Measurements from ENCODE around the gene SERTM1. TPM values are rescaled to one million over a fixed set of nuclear protein-coding genes. Genes with fewer than 3 reads are reported as not detected.

Gene SERTM1
- total and polyA plus RNA-seq, 10 of the 15 experiments (the other 5 are each of a cell fraction or from before 2014, with no cell fraction given), result not detected

- SMC1A ChIA-PET (ENCODE audit: uncharacterized antibody, unreplicated experiment), result no interaction called here
- no peak for ATAC-seq
- Histone ChIP-seq H4K20me1 (ENCODE audit: control insufficient read depth, insufficient read depth) (no peaks in the 10 kb centered on the region), H3K4me1 (ENCODE audit: control insufficient read depth, insufficient read depth, low read length) (no peaks in the 10 kb centered on the region), H3K4me3 (no peak overlapping the region), H3K9ac (ENCODE audit: control insufficient read depth, insufficient read depth, low read length) (no peak overlapping the region), H3K9me3 (replicated peaks; ENCODE audit: control insufficient read depth, insufficient read depth, low read length) (no peaks in the 10 kb centered on the region), H3K27me3 (replicated peaks in 1 of 2; ENCODE audit: control insufficient read depth in 2 of 2, insufficient read depth in 2 of 2, low read length in 1 of 2) (no peaks in the 10 kb centered on the region), H3K79me2 (ENCODE audit: control insufficient read depth, insufficient read depth, low read length) (no peaks in the 10 kb centered on the region), H3K27ac (ENCODE audit: control insufficient read depth, insufficient read depth) (no peak overlapping the region), H2AFZ (ENCODE audit: control insufficient read depth, low read depth, low read length) (no peak overlapping the region), H3K4me2 (ENCODE audit: control insufficient read depth, insufficient read depth) (no peak overlapping the region), H3K36me3 (ENCODE audit: control insufficient read depth in 2 of 2, insufficient read depth in 2 of 2, low read length in 1 of 2) (no peaks in the 10 kb centered on the region)
- TF ChIP-seq MEF2A (IDR thresholded peaks at IDR 0.05; ENCODE audit: insufficient read depth, low read depth, low read length) (no peak), MAX (IDR thresholded peaks at IDR 0.05; ENCODE audit: low read depth, low read length) (no peak), RUNX3 (IDR thresholded peaks at IDR 0.05; ENCODE audit: low read length) (no peak), E2F8 (IDR thresholded peaks at IDR 0.05; ENCODE audit: low read depth, partially characterized antibody) (no peak), SIX5 (IDR thresholded peaks at IDR 0.05; ENCODE audit: low read depth, low read length, severe bottlenecking) (no peak), ZNF207 (IDR thresholded peaks at IDR 0.05; ENCODE audit: borderline replicate concordance) (no peak), PAX5 (IDR thresholded peaks at IDR 0.05; ENCODE audit: borderline replicate concordance, low read depth, low read length) (no peak), LARP7 (IDR thresholded peaks at IDR 0.05) (no peak), EGR1 (IDR thresholded peaks at IDR 0.05; ENCODE audit: borderline replicate concordance in 1 of 2, low read depth in 2 of 2, low read length in 2 of 2) (no peak), PKNOX1 (IDR thresholded peaks at IDR 0.05) (no peak), RBBP5 (conservative IDR thresholded peaks at IDR 0.05) (no peak), HSF1 (IDR thresholded peaks at IDR 0.05; ENCODE audit: low read depth, low read length) (no peak), MTA3 (IDR thresholded peaks at IDR 0.05; ENCODE audit: borderline replicate concordance, low read length) (no peak)
- 28% methylated on average over 3 of the region's 3 CpGs for WGBS (ENCODE audit: insufficient coverage, insufficient replicate concordance, low lambda C conversion rate, missing lambda C conversion rate)
- no peak for DNase-seq (ENCODE audit: low read depth, low spot score)
- intact Hi-C loops (cut with micrococcal nuclease; ENCODE audit: unreplicated experiment), result no loop called here
- in situ Hi-C loops (cut with MboI), result no loop called here
- FAIRE-seq, result no peak
- RAD21 ChIA-PET (ENCODE audit: unreplicated experiment), result no interaction called here
- CTCF ChIA-PET, result no interaction called here
- no TSS peak for BruUV-seq (replicated peaks)
- POLR2A ChIA-PET, result no interaction called here
Observed at GRCh38 chr13:36712290-36712689, 38.5 kb downstream of the SERTM1 start.

Data from GM12878 (cell line).